Measurements from ENCODE around the gene AGAP1. TPM values are rescaled to one million over a fixed set of nuclear protein-coding genes. Genes with fewer than 3 reads are reported as not detected.

Gene AGAP1
- total RNA-seq, 6 experiments from 2014 or later = 14.1 to 16.0 (median 15.1) TPM

DNA sequence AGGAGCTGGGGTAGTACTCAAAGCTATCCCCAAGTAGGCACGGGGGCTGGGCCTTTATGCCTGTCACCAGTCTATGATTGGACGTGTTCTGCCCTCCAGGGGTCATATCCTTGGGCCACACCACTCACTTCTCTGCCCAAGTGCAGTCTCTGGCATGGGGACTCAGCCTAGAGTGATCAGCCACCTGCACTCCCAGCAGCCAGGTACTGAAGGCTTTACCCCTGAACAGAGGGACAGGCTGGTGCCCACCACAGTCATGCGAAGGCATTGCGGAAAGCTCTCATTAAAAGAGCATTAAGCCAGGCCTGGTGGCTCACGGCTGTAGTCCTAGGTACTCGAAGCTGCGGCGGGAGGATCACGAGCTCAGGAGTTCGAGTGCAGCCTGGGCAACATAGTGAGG lies 199.4 kb downstream of the AGAP1 start:
- TF ChIP-seq, protein P1, sequence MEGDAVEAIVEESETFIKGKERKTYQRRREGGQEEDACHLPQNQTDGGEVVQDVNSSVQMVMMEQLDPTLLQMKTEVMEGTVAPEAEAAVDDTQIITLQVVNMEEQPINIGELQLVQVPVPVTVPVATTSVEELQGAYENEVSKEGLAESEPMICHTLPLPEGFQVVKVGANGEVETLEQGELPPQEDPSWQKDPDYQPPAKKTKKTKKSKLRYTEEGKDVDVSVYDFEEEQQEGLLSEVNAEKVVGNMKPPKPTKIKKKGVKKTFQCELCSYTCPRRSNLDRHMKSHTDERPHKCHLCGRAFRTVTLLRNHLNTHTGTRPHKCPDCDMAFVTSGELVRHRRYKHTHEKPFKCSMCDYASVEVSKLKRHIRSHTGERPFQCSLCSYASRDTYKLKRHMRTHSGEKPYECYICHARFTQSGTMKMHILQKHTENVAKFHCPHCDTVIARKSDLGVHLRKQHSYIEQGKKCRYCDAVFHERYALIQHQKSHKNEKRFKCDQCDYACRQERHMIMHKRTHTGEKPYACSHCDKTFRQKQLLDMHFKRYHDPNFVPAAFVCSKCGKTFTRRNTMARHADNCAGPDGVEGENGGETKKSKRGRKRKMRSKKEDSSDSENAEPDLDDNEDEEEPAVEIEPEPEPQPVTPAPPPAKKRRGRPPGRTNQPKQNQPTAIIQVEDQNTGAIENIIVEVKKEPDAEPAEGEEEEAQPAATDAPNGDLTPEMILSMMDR (IDR thresholded peaks at IDR 0.05) = no peak
- H3K9me3 Mint-ChIP-seq = no peaks in the 10 kb centered on the region
- no peaks in the 10 kb centered on the region for H3K4me1 Mint-ChIP-seq (ENCODE audit: low read depth)
- H3K27me3 Mint-ChIP-seq (ENCODE audit: insufficient read depth) = no peaks in the 10 kb centered on the region; the same call in 1 of the 2 replicates
- no peak for DNase-seq
- no peak overlapping the region for H3K4me3 Mint-ChIP-seq
- no peak overlapping the region for H3K27ac Mint-ChIP-seq
- no peaks in the 10 kb centered on the region; the same call in 1 of the 2 replicates for H3K36me3 Mint-ChIP-seq (ENCODE audit: low read depth)

DNA sequence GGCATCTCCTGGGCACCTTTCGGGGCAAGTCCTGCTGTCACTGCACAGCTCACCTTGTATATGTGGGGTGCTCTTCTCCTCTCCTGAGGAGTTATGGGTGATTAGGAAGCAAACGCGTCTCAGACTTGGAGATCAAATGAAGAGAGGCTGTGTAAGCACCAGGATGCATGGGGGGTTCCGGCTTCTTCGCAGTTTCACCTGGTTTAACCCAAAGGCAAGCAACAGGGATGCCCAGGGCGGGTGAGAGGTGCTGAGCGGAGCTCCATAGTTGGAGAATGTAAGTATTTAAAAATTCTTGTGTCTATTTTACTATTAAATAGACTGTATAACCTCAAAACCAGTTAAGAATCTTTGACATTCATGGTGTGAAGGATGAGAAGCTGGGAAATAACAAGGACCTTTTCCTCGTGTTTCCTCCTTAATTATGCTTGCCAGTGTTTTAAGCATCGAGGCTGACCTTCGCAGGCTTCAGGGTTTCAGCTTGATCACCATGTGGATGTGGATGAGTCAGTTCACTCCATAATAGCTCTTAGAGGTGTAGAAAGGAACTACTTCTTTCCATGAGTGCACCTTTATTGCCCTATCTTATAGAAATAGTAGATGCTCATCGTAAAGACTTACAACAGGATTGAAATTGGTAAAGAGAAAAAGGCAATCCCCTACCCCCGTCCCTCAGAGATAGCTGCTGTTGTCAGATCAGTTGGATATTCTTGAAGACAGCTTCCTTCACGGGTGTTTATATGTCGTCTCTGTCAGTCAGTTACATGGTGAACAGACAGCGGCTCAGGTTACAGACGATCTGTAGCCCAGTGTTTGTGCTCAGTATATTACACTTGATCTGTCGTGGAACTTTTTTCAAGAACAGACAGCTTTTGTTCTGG lies 201.1 kb downstream of the AGAP1 start:
- TF ChIP-seq, protein P1 (IDR thresholded peaks at IDR 0.05) = no peak
- peaks cover 1% of the 10 kb centered on the region; the same call in 1 of the 2 replicates for H3K27me3 Mint-ChIP-seq (ENCODE audit: insufficient read depth)
- no peaks in the 10 kb centered on the region for H3K36me3 Mint-ChIP-seq (ENCODE audit: low read depth)
- DNase-seq = no peak
- no peaks in the 10 kb centered on the region for H3K9me3 Mint-ChIP-seq
- H3K4me3 Mint-ChIP-seq = no peak overlapping the region
- H3K27ac Mint-ChIP-seq = no peak overlapping the region
- no peaks in the 10 kb centered on the region for H3K4me1 Mint-ChIP-seq (ENCODE audit: low read depth)

DNA sequence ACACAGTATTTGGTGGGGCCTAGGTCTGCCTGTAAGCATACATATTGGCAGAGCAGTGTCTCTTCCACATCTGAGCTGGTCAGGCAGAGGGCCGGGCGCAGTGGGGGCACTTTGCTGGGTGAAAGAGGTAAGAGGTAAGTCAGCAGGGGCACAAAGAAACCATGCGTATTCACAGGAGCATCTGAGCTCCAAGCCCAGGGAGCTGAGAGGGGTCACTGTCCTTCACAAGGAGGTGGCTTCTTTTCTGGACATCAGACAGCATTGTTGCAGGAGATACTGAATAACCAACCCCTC lies 201.7 kb downstream of the AGAP1 start:
- Mint-ChIP-seq H3K27me3 (ENCODE audit: insufficient read depth) (peaks cover 1% of the 10 kb centered on the region; the same call in 1 of the 2 replicates), H3K27ac (no peak overlapping the region), H3K4me3 (no peak overlapping the region), H3K9me3 (no peaks in the 10 kb centered on the region), H3K4me1 (ENCODE audit: low read depth) (no peaks in the 10 kb centered on the region), H3K36me3 (ENCODE audit: low read depth) (no peaks in the 10 kb centered on the region)
- no peak for DNase-seq
- TF ChIP-seq, protein P1 (IDR thresholded peaks at IDR 0.05) = no peak

DNA sequence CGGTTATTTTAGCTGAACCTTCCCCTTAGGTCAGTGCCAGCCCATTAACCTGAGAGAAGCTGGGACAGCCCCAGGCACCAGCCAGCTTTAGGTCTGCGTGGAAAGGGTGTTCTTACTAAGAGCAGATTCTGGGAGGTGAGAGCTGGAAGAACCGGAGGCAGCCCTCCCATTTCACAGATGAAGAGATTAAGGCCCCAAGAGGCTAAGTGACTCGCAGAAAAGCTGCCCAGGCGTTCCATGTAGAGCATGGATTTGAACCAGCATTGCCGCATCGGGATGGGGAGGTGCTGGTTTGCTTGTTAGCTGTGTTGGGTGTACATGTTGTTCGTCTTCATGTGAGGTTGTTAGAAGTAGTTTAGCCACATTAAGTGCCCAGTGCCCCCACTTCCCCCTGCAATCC lies 203.2 kb downstream of the AGAP1 start:
- no peak overlapping the region for H3K27ac Mint-ChIP-seq
- H3K9me3 Mint-ChIP-seq = no peaks in the 10 kb centered on the region
- DNase-seq = no peak
- peaks cover 1% of the 10 kb centered on the region; the same call in 1 of the 2 replicates for H3K27me3 Mint-ChIP-seq (ENCODE audit: insufficient read depth)
- TF ChIP-seq, protein P1 (IDR thresholded peaks at IDR 0.05) = no peak
- peaks cover 4% of the 10 kb centered on the region for H3K4me1 Mint-ChIP-seq (ENCODE audit: low read depth)
- no peak overlapping the region for H3K4me3 Mint-ChIP-seq
- no peaks in the 10 kb centered on the region for H3K36me3 Mint-ChIP-seq (ENCODE audit: low read depth)

DNA sequence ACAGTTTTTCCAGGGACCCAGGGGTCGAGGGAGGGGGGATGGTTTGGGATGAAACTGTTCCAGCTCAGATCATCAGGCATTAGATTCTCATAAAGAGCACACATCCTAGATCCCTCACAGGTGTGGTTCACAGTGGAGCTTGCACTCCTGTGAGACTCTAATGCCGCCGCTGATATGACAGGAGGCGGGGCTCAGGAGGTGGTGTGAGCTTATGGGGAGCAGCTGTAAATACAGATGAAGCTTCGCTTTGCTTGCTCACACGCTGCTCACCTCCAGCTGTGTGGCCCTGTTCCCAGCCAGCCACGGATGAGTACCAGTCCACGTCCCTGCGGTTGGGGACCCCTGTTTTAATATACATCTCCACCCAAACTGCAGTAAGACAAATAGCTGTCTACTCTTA lies 204.2 kb downstream of the AGAP1 start:
- no peak overlapping the region for H3K4me3 Mint-ChIP-seq
- TF ChIP-seq, protein P1 (IDR thresholded peaks at IDR 0.05) = no peak
- H3K4me1 Mint-ChIP-seq (ENCODE audit: low read depth) = peaks cover 13% of the 10 kb centered on the region
- H3K27me3 Mint-ChIP-seq (ENCODE audit: insufficient read depth) = peaks cover 1% of the 10 kb centered on the region; the same call in 1 of the 2 replicates
- no peak overlapping the region for H3K27ac Mint-ChIP-seq
- no peaks in the 10 kb centered on the region for H3K36me3 Mint-ChIP-seq (ENCODE audit: low read depth)
- DNase-seq = no peak
- H3K9me3 Mint-ChIP-seq = no peaks in the 10 kb centered on the region

All from HFFc6 (cell line).